Left ventricle myocardium inferior (tissue), 1 donor: ENCODE measurements around the gene DGUOK. TPM values are rescaled to one million over a fixed set of nuclear protein-coding genes. Genes with fewer than 3 reads are reported as not detected.

Experiments
- DNase-seq: peaks from one replicate; pipeline ENCODE4 v3.0.0-alpha.2; 2020
- H3K27ac ChIP-seq: fragments of 200-600 bp; replicated peaks from 2 replicates; pipeline ENCODE4 v1.8.0; 2021
- H3K27me3 ChIP-seq: fragments of 200-600 bp; 2 replicates; pipeline ENCODE4 v1.8.0; 2021; ENCODE audit warnings: low read depth
- H3K36me3 ChIP-seq: fragments of 200-600 bp; 2 replicates; pipeline ENCODE4 v1.8.0; 2021
- H3K4me1 ChIP-seq: fragments of 200-600 bp; 2 replicates; pipeline ENCODE4 v1.8.0; 2021
- H3K4me3 ChIP-seq: fragments of 200-600 bp; 2 replicates; pipeline ENCODE4 v1.8.0; 2021; ENCODE audit warnings: mild to moderate bottlenecking, moderate library complexity
- H3K9me3 ChIP-seq: fragments of 200-600 bp; replicated peaks from 2 replicates; pipeline ENCODE4 v1.8.0; 2021
- CTCF ChIP-seq: fragments of 200-600 bp; IDR thresholded peaks from 2 replicates; pipeline ENCODE4 v1.8.0; 2021; ENCODE audit warnings: antibody characterized with exemption, mild to moderate bottlenecking, borderline replicate concordance
- intact Hi-C: fragments of 100-400 bp; cut with micrococcal nuclease; formaldehyde crosslinking; loops from one replicate; pipeline ENCODE4 v1.11.0; 2022
- total RNA-seq: library from RNA; stranded (reverse); fragmentation: NEBNext Ultra II Directional; extraction: Animal tissue kit (Norgen Biotek cat#: 25700); gene quantifications from one replicate; pipeline ENCODE4 v1.2.1, GENCODE V29; 2021
- donor health status: DM: no; HTN: yes; CAD: no; lungs with severe emphysema.

The DGUOK gene
- total RNA-seq, 1 donor from 2014 or later: 21.9 TPM

DNA sequence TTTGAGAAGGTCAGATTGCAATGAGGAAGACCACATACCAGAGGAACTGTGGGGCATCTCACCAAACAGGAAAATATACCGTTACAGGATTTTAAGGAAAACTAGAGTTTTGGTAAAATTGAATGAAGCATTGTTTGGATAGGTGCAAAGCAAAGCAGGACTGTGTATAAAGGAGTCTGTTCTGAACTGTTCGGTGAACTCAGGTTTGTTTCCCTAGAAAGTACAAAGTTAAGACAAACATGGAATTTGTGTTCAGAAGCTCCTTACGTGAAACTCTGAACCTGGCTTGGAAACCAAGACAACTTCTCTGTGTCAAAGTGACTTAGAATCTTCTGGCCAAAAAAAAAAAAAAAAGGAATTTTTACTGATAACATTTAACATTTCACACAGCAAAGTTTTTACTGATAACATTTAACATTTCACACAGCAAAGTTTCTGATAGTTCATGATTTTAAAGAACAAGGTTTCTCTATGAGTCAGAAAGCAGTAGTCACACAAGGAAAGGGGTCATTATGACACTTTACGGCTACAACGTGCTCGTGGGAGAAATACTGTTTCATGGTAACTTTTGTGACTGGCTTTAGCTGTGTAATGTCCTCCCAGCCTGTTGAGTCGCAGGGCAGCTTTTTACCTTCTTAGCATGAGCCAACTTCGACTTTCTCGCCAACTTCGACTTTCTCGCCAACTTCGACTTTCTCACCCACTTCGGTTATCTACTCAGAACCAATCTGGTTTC, 36.9 kb downstream of the DGUOK start:
- no peak overlapping the region for H3K27ac ChIP-seq
- peaks cover 22% of the 10 kb centered on the region for H3K36me3 ChIP-seq
- H3K4me3 ChIP-seq: no peak overlapping the region
- H3K27me3 ChIP-seq: no peaks in the 10 kb centered on the region
- no peak for DNase-seq
- H3K4me1 ChIP-seq: no peaks in the 10 kb centered on the region
- intact Hi-C loops: no loop called here
- peaks cover 11% of the 10 kb centered on the region for H3K9me3 ChIP-seq
- TF ChIP-seq CTCF: no peak

DNA sequence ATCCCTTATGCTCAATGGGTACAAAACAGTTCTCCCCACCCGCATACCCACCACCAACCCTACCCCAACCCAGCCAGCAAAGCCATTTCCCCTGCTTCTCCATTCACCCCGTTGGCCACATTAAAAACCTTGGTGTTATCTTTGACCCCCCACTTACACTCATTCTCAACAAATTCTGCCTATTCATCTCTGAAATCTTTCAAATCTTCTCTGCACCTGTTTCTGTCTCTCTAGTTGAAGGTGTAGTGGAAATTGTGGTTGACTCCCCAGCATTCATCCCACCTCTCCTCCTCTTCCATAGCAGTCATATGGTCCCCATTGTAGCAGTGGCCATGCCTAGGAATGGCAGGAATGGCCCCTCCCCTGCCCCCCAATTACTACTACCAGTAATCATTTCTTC, 37.5 kb downstream of the DGUOK start:
- Histone ChIP-seq H3K4me1 (no peaks in the 10 kb centered on the region), H3K4me3 (no peak overlapping the region), H3K9me3 (peaks cover 11% of the 10 kb centered on the region), H3K27ac (no peak overlapping the region), H3K36me3 (peaks cover 16% of the 10 kb centered on the region), H3K27me3 (no peaks in the 10 kb centered on the region)
- no peak for TF ChIP-seq CTCF
- DNase-seq: no peak
- intact Hi-C loops: no loop called here

GRCh38 chr2:73965053-73965452, 38.4 kb downstream of the DGUOK start:
- Histone ChIP-seq H3K9me3 (peaks cover 11% of the 10 kb centered on the region), H3K27ac (no peak overlapping the region), H3K27me3 (no peaks in the 10 kb centered on the region), H3K4me3 (no peak overlapping the region), H3K36me3 (peaks cover 7% of the 10 kb centered on the region), H3K4me1 (peaks cover under 1% of the 10 kb centered on the region)
- intact Hi-C loops: no loop called here
- no peak for TF ChIP-seq CTCF
- DNase-seq: no peak

DNA sequence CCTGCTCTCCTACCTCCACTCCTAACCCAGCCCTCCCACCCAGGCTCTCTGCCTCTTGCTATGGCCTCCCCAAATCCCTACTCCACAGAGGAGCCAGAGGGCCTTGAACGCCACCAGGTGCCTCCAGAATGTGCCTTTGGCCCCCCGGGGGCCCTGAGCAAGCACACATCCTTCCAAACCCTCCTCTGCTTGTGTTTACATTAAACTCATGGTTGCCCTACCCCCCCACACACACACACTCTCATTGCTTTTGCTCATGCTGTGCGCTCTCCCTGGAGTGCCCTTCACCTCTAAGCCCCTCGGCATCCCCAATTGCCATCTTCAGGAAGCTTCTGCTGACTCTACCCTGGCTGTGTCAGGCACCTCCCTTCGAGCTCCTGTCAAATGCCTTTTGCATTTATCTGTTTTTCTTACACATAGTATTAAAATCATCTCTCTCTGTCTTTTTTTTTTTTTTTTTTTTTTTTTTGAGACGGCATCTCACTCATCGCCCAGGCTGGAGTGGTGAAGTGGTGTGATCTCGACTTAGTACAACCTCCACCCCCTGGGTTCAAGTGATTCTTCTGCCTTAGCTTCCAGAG, 41.8 kb downstream of the DGUOK start:
- DNase-seq: no peak
- Histone ChIP-seq H3K27ac (no peak overlapping the region), H3K4me1 (peaks cover 19% of the 10 kb centered on the region), H3K4me3 (no peak overlapping the region), H3K9me3 (no peaks in the 10 kb centered on the region), H3K36me3 (no peaks in the 10 kb centered on the region), H3K27me3 (no peaks in the 10 kb centered on the region)
- intact Hi-C loops: no loop called here
- TF ChIP-seq CTCF: no peak

DNA sequence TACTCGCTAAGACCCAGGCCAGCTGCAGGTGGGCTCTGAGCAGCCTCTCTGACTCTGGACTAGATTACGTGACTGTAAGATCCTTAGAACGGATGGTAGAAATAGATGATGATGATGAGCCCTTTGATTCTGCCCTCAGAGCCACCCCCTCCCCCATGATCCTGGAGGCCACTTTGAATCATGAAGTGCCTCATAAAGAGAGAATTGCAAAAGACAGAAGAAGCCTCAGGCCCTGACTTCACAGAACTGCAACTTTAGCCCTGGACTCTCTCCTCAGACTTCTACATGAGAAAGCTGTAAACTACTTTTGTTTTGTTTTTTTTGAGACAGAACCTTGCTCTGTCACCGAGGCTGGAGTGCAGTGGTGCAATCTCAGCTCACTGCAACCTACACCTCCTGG, 42.7 kb downstream of the DGUOK start:
- no peak for DNase-seq
- Histone ChIP-seq H3K36me3 (no peaks in the 10 kb centered on the region), H3K9me3 (no peaks in the 10 kb centered on the region), H3K4me3 (no peak overlapping the region), H3K4me1 (peaks cover 19% of the 10 kb centered on the region), H3K27ac (no peak overlapping the region), H3K27me3 (no peaks in the 10 kb centered on the region)
- intact Hi-C loops: no loop called here
- no peak for TF ChIP-seq CTCF
